Esophagus (tissue), 2 donors: ENCODE measurements around the gene PKM. TPM values are rescaled to one million over a fixed set of nuclear protein-coding genes. Genes with fewer than 3 reads are reported as not detected.

Experiments
- H3K27ac ChIP-seq, 2 donors: one replicate each; pipeline ENCODE4 v1.5.1; 2013; ENCODE audit warnings: low read depth in 2 of 2, mild to moderate bottlenecking in 2 of 2, inconsistent platforms in 1 of 2, low read length in 1 of 2, moderate library complexity in 1 of 2
- H3K27me3 ChIP-seq, 2 donors: one replicate each; pipeline ENCODE4 v1.6.1; 2013; ENCODE audit warnings: low read length in 2 of 2, control low read depth in 1 of 2, mild to moderate bottlenecking in 1 of 2; ENCODE audit not compliant: insufficient read depth in 2 of 2, control insufficient read depth in 1 of 2
- H3K36me3 ChIP-seq, 2 donors: one replicate each; pipeline ENCODE4 v1.6.1; 2013; ENCODE audit warnings: low read length in 1 of 2; ENCODE audit not compliant: control insufficient read depth in 2 of 2, insufficient read depth in 2 of 2
- H3K4me1 ChIP-seq, 2 donors: one replicate each; pipeline ENCODE4 v1.6.1; 2013; ENCODE audit warnings: low read length in 1 of 2; ENCODE audit not compliant: control insufficient read depth in 2 of 2, insufficient read depth in 2 of 2
- H3K4me3 ChIP-seq, 2 donors: one replicate each; pipeline ENCODE4 v1.5.1; 2013; ENCODE audit warnings: low read length in 2 of 2, mild to moderate bottlenecking in 2 of 2, low read depth in 1 of 2, moderate library complexity in 1 of 2
- H3K9me3 ChIP-seq, 2 donors: one replicate each; pipeline ENCODE4 v1.6.1; 2013; ENCODE audit warnings: mild to moderate bottlenecking in 2 of 2, low read depth in 1 of 2, low read length in 1 of 2, moderate library complexity in 1 of 2; ENCODE audit not compliant: control insufficient read depth in 2 of 2, insufficient read depth in 1 of 2
- WGBS, 2 donors: extraction: QIAGEN DNeasy Blood & Tissue Kit; methylation state at CpG; one replicate each; pipeline ENCODE4 v1.1.7; 2013; 5-methylcytosine and 5-hydroxymethylcytosine counted together
- polyA plus RNA-seq, 2 donors: library from polyadenylated mRNA; stranded (reverse); fragments of 200-250 nt; gene quantifications; one replicate each; pipeline ENCODE4 v1.2.3, GENCODE V29; 2013
- donor health status: healthy with polysubstance abuse.
- donor health status: Bipolar disorder and iron deficiency.

The PKM gene
- polyA plus RNA-seq, 2 donors: 235 to 528 TPM

- H3K27me3 ChIP-seq: no peaks in the 10 kb centered on the region
- H3K36me3 ChIP-seq: no peaks in the 10 kb centered on the region
- WGBS, 2 donors: 73 to 74% methylated on average over 3 of the region's 3 CpGs
- no peak overlapping the region for H3K27ac ChIP-seq
- no peaks in the 10 kb centered on the region for H3K9me3 ChIP-seq
- H3K4me3 ChIP-seq: no peak overlapping the region
- peaks cover 5 to 7% of the 10 kb centered on the region in 2 donors for H3K4me1 ChIP-seq
Measured at GRCh38 chr15:72182673-72183072, 48.3 kb downstream of the PKM start.

GRCh38 chr15:72182244-72182643, 48.7 kb downstream of the PKM start:
- no peak overlapping the region for H3K27ac ChIP-seq
- WGBS, 2 donors: 83 to 85% methylated on average over 3 of the region's 3 CpGs
- peaks cover 5 to 7% of the 10 kb centered on the region in 2 donors for H3K4me1 ChIP-seq
- H3K4me3 ChIP-seq: no peak overlapping the region
- no peaks in the 10 kb centered on the region for H3K9me3 ChIP-seq
- no peaks in the 10 kb centered on the region for H3K27me3 ChIP-seq
- no peaks in the 10 kb centered on the region for H3K36me3 ChIP-seq

GRCh38 chr15:72180761-72181324, 50.1 kb downstream of the PKM start:
- Histone ChIP-seq H3K36me3 (no peaks in the 10 kb centered on the region), H3K9me3 (no peaks in the 10 kb centered on the region), H3K27me3 (no peaks in the 10 kb centered on the region), H3K4me1 (peaks cover 5 to 7% of the 10 kb centered on the region in 2 donors), H3K4me3 (no peak overlapping the region), H3K27ac (no peak overlapping the region)
- WGBS, 2 donors: 93 to 94% methylated on average over 5 of the region's 5 CpGs

- Histone ChIP-seq H3K27me3 (no peaks in the 10 kb centered on the region), H3K4me3 (no peak overlapping the region), H3K27ac (peak overlapping the region in 1 of 2 donors; percentile 28), H3K36me3 (no peaks in the 10 kb centered on the region), H3K4me1 (peaks cover 5 to 7% of the 10 kb centered on the region in 2 donors), H3K9me3 (no peaks in the 10 kb centered on the region)
- WGBS, 2 donors: 43 to 49% methylated on average over 16 of the region's 16 CpGs
Measured at GRCh38 chr15:72179950-72180581, 50.9 kb downstream of the PKM start.

GRCh38 chr15:72178976-72179585, 51.9 kb downstream of the PKM start:
- H3K4me1 ChIP-seq: peaks cover 5 to 7% of the 10 kb centered on the region in 2 donors
- 89 to 90% methylated on average over 13 of the region's 13 CpGs for WGBS, 2 donors

GRCh38 chr15:72176743-72177142, 54.2 kb downstream of the PKM start:
- no peaks in the 10 kb centered on the region for H3K9me3 ChIP-seq
- peaks cover 2 to 3% of the 10 kb centered on the region in 2 donors for H3K4me1 ChIP-seq
- no peak overlapping the region for H3K4me3 ChIP-seq
- no peaks in the 10 kb centered on the region for H3K27me3 ChIP-seq
- WGBS, 2 donors: 84 to 91% methylated on average over 3 of the region's 3 CpGs
- no peak overlapping the region for H3K27ac ChIP-seq
- H3K36me3 ChIP-seq: no peaks in the 10 kb centered on the region

More at GRCh38 chr15:72178976-72179585, 51.9 kb downstream of the PKM start:
- Histone ChIP-seq H3K27ac (no peak overlapping the region), H3K9me3 (no peaks in the 10 kb centered on the region), H3K27me3 (no peaks in the 10 kb centered on the region), H3K36me3 (no peaks in the 10 kb centered on the region), H3K4me3 (no peak overlapping the region)

GRCh38 chr15:72176159-72176558, 54.8 kb downstream of the PKM start:
- WGBS, 2 donors: 76 to 85% methylated on average over 6 of the region's 6 CpGs
- no peaks in the 10 kb centered on the region for H3K36me3 ChIP-seq
- peaks cover 2 to 3% of the 10 kb centered on the region in 2 donors for H3K4me1 ChIP-seq
- H3K9me3 ChIP-seq: no peaks in the 10 kb centered on the region
- H3K27ac ChIP-seq: no peak overlapping the region
- H3K27me3 ChIP-seq: no peaks in the 10 kb centered on the region
- no peak overlapping the region for H3K4me3 ChIP-seq

GRCh38 chr15:72175186-72176044, 55.6 kb downstream of the PKM start:
- Histone ChIP-seq H3K4me1 (peaks cover 2 to 3% of the 10 kb centered on the region in 2 donors), H3K4me3 (no peak overlapping the region), H3K9me3 (no peaks in the 10 kb centered on the region), H3K27me3 (no peaks in the 10 kb centered on the region), H3K27ac (no peak overlapping the region), H3K36me3 (no peaks in the 10 kb centered on the region)
- 72 to 73% methylated on average over 15 of the region's 15 CpGs for WGBS, 2 donors

GRCh38 chr15:72174551-72175165, 56.3 kb downstream of the PKM start:
- WGBS, 2 donors: 41 to 43% methylated on average over 5 of the region's 5 CpGs
- Histone ChIP-seq H3K27me3 (no peaks in the 10 kb centered on the region), H3K27ac (no peak overlapping the region), H3K9me3 (no peaks in the 10 kb centered on the region), H3K4me3 (no peak overlapping the region), H3K4me1 (peaks cover 2 to 3% of the 10 kb centered on the region in 2 donors), H3K36me3 (no peaks in the 10 kb centered on the region)
